Fibroblast of villous mesenchyme (primary cell): ENCODE measurements around the gene DCAF4L1. TPM values are rescaled to one million over a fixed set of nuclear protein-coding genes. Genes with fewer than 3 reads are reported as not detected.

ENCODE experiments used
- DNase-seq: peaks from one replicate; pipeline ENCODE4 v3.0.0-alpha.2; 2010; ENCODE audit warnings: low read depth
- H3K4me3 ChIP-seq: 2 replicates; pipeline ENCODE4 v1.5.1; 2011; ENCODE audit warnings: low read depth, mild to moderate bottlenecking, low read length
- CTCF ChIP-seq: IDR thresholded peaks from 2 replicates; pipeline ENCODE4 v1.5.1; 2012; ENCODE audit warnings: low read depth, mild to moderate bottlenecking, low read length; ENCODE audit not compliant: insufficient read depth
- total RNA-seq: library from RNA; depleted of rRNA; stranded (reverse); fragments of >200 nt; gene quantifications from 2 replicates; pipeline ENCODE4 v1.2.3, GENCODE V29; 2012

Gene DCAF4L1
- total RNA-seq, 1 donor: under 0.01 TPM

DNA sequence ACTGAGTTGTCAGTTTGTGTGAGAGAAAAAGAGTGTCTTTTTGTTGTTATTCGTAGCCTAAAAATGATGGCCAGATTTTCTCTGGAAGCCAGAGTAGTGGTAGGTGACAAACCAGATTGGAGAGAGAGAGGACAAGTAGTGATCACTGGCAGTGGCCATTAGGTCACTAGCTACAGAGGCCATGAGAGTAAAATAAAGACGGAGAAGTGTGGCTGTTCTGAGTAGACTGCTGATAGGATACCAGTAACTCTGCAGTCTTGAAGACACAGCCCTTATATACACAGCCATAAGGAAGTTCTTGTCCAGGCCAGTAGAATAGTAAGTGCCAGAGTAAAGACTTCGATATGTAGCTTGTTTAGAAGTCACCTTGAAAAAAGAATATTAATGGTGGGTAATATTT, 16.5 kb downstream of the DCAF4L1 start:
- no peak for TF ChIP-seq CTCF
- H3K4me3 ChIP-seq: no peak overlapping the region
- no peak for DNase-seq

- TF ChIP-seq CTCF: no peak
- H3K4me3 ChIP-seq: no peak overlapping the region
- DNase-seq: no peak
Observed at GRCh38 chr4:41999321-41999720, 17.8 kb downstream of the DCAF4L1 start.

- no peak for TF ChIP-seq CTCF
- no peak overlapping the region for H3K4me3 ChIP-seq
- DNase-seq: no peak
Observed at GRCh38 chr4:42008011-42008786, 26.6 kb downstream of the DCAF4L1 start.

DNA sequence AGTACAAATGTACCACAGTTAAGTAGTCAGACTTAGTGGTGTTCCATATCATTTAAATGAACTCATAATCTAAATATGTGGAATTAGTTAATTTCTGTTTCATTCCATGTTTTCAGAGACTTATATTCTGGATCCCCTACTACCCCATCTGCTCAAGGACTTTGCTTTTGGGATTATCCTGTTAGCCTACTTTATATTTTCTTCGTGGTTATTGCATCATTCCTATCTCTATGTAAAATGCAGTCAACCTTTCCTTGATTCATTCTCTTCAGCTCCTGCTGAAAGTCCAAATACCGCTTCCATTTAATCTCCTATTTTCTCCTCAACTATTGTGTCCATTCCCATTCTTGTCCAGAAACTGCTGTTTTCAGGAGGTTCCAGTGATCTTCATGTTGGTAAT, 33.9 kb downstream of the DCAF4L1 start:
- DNase-seq: no peak
- no peak overlapping the region for H3K4me3 ChIP-seq
- no peak for TF ChIP-seq CTCF

GRCh38 chr4:42018451-42018850, 36.9 kb downstream of the DCAF4L1 start:
- no peak for TF ChIP-seq CTCF
- no peak overlapping the region for H3K4me3 ChIP-seq
- DNase-seq: peak; percentile 51

Other genes starting within 250 kb of the DCAF4L1 start
- not detected in 2 replicates for gene PHOX2B, start 233.0 kb upstream of the DCAF4L1 start, total RNA-seq
- gene TMEM33, start 46.3 kb upstream of the DCAF4L1 start, total RNA-seq: 48.3 and 58.7 TPM in 2 replicates
- gene SLC30A9, start 8.8 kb downstream of the DCAF4L1 start, total RNA-seq: 72.5 and 85.9 TPM in 2 replicates
- gene BEND4, start 170.9 kb downstream of the DCAF4L1 start, total RNA-seq: not detected in 2 replicates